Naive thymus-derived CD8-positive, alpha-beta T cell (primary cell): Measurements from ENCODE around the gene DIPK1B. TPM values are rescaled to one million over a fixed set of nuclear protein-coding genes. Genes with fewer than 3 reads are reported as not detected.

Experiments
- ATAC-seq, 2 donors: fragments of 150-1000 bp; cut with Tn5 transposase in 1 of 2; sonication (Bioruptor Pico), chemical (Tn5 transposase) in 1 of 2; 1 replicate in 1 of 2; 2 replicates in 1 of 2; pipeline ENCODE4 v1.10.0; 2021; ENCODE audit warnings: mild to moderate bottlenecking in 2 of 2, moderate library complexity in 2 of 2
- POLR2A ChIA-PET: fragments of 350-600 bp; sonication (Branson Sonifier 250); formaldehyde crosslinking; loops from one replicate; lab custom pipeline; 2021; ENCODE audit warnings: antibody characterized with exemption; lab: Charles Lee
- DNase-seq, 10 donors: peaks; one replicate each; pipeline versions ENCODE4 v3.0.0 to v3.0.0-alpha.2; 2020 to 2022
- H3K27ac Mint-ChIP-seq, 10 donors: one replicate each; pipeline ENCODE4 v1.8.0; 2020 to 2022; ENCODE audit warnings: mild to moderate bottlenecking in 10 of 10, mixed read lengths in 10 of 10, moderate library complexity in 4 of 10, inconsistent platforms in 1 of 10
- H3K27me3 Mint-ChIP-seq, 5 donors: one replicate each; pipeline ENCODE4 v1.8.0; 2021 to 2022; ENCODE audit warnings: mixed read lengths in 5 of 5
- H3K36me3 Mint-ChIP-seq, 3 donors: one replicate each; pipeline ENCODE4 v1.8.0; 2020 to 2022; ENCODE audit warnings: mixed read lengths in 3 of 3, mild to moderate bottlenecking in 2 of 3, inconsistent platforms in 1 of 3
- H3K4me1 Mint-ChIP-seq, 4 donors: one replicate each; pipeline ENCODE4 v1.8.0; 2021 to 2022; ENCODE audit warnings: mixed read lengths in 4 of 4
- H3K4me3 Mint-ChIP-seq, 10 donors: one replicate each; pipeline ENCODE4 v1.8.0; 2020 to 2022; ENCODE audit warnings: mild to moderate bottlenecking in 10 of 10, mixed read lengths in 10 of 10, moderate library complexity in 6 of 10, inconsistent platforms in 1 of 10
- H3K9me3 Mint-ChIP-seq, 9 donors: one replicate each; pipeline ENCODE4 v1.8.0; 2020 to 2022; ENCODE audit warnings: mixed read lengths in 9 of 9, mild to moderate bottlenecking in 3 of 9, inconsistent platforms in 1 of 9, moderate library complexity in 1 of 9
- polyA plus RNA-seq, 3 donors: library from polyadenylated mRNA; unstranded; fragments of 300-500 nt; fragmentation: Illumina TruSeq; gene quantifications; one replicate each; pipeline ENCODE4 v1.2.3, GENCODE V29; 2021
- total RNA-seq, 8 experiments: library from RNA in 2 of 8; stranded (reverse) in 2 of 8; gene quantifications; one replicate each; pipeline ENCODE4 v1.2.3 and lab custom pipeline; 2021 to 2026

The DIPK1B gene
- total RNA-seq (1 to 10 TPM in 1 of 2 experiments, under 1 TPM in 1; 0.58 to 1.1 TPM), polyA plus RNA-seq (under 1 TPM in 1 of 3 donors, not detected in 2; 0.07 TPM), total RNA-seq (lab: John Stamatoyannopoulos, UW) (0 to 0.42 (median 0.10) reads per million in 6 experiments)

DNA sequence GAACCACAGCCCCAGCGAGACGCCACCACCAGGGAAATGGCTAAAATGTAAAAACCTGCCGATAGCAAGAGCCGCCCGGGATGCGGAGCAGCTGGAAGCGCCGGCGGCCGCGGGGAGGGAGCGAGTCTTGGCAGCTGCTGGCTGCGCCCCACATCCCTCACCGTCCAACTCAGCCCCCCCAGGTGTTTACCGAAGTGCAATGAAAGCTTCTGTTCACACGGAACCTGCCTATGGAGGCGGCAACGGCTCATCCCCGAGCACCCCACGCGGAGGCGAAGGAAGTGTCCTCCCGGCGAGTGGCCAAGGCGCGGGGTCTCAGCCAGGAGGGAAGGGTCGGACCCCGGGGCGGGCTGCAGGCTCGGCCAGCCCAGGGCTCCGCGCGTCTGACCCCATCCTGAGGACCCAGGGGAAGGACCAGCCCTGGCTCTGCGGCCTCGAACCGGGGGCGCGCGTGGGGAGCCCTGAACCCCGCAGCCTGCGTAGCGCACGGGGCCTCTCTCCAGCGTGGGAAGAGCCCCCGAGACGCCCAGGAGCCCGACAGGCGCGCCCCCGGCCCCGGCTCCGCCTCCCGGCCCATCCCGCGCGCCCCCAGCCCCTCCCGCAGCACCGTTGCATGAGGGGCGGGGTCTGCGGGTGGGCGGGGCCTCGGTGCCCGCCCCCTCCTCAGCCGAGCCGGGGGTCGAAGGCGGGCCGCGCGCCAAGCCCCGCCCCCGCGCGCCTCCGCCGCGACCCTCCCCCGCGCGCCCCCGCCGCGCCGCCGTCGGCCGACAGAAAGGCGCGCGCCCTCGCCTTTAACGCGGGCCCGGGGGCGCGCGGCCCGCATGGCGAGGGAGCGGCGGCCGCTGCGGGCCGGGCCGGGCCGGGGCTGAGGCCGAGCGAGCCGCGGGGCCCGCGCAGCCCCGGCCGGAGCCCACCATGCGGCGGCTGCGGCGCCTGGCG, at the start of gene DIPK1B:
Gene DIPK1B, plus strand, starts transcription at position 822 of the 939 bp plus-strand sequence. Its CDS starts 94 bp downstream, at position 916.
- peak within 1 kb of the TSS; percentile 47 to 82 (median 74) for H3K4me3 Mint-ChIP-seq
- POLR2A ChIA-PET = no interaction called here
- no peak within 1 kb of the TSS for H3K27ac Mint-ChIP-seq
- peaks cover 2 to 14% (median 5%) of the 10 kb centered on the region in 4 donors for H3K4me1 Mint-ChIP-seq
- peaks cover 2 to 46% (median 30%) of the 10 kb centered on the region in 5 donors for H3K27me3 Mint-ChIP-seq
- no peaks in the 10 kb centered on the region for H3K9me3 Mint-ChIP-seq
- ATAC-seq = peak; percentile 67 to 74
- no peaks in the 10 kb centered on the region for H3K36me3 Mint-ChIP-seq
- DNase-seq = no peak

DNA sequence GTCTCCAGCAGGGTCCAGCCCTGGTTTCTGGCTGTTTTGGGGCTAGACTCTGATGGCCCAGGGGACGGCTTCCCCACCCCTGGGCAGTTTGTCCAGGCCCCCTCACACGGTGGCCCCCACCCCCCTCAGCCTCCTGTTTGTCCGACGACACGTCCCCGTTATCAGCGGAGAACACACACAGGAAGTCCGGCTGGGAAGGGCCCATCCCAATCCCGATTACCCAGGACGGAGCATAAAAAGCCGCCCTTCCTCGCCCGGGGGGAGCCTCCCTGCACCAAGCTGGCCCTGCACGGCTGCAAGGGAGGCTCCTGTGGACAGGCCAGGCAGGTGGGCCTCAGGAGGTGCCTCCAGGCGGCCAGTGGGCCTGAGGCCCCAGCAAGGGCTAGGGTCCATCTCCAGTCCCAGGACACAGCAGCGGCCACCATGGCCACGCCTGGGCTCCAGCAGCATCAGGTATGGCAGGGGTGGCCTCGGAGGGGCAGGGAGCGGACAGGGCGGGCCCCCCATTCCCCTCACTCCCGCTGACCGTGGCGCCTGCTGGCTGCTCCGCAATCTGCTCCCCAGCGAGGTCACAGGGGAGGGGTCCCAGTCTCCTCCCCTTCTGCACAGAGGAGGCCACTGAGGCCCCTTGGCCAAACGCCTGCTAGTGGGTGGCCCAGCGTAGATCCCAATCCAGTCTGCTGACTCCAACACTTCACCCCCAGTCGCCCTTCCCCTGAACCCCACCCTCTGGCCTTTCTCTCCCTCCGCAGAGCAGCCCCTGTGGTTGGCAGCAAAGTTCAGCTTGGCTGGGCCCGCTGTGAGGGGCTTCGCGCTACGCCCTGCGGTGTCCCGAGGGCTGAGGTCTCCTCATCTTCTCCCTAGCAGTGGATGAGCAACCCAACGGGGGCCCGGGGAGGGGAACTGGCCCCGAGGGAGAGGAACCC, 49.5 kb upstream of the DIPK1B start, which contains the start of gene EGFL7:
Gene EGFL7, plus strand, starts transcription at position 261 of the 926 bp plus-strand sequence. CDS start 5,367 bp downstream, outside the sequence.
- H3K4me1 Mint-ChIP-seq = peaks cover 7 to 16% (median 14%) of the 10 kb centered on the region in 4 donors
- H3K9me3 Mint-ChIP-seq = no peaks in the 10 kb centered on the region
- no peak within 1 kb of the TSS for H3K27ac Mint-ChIP-seq
- DNase-seq (no peak), ATAC-seq (no peak)
- POLR2A ChIA-PET = no interaction called here
- H3K27me3 Mint-ChIP-seq = peaks cover 2 to 24% (median 6%) of the 10 kb centered on the region in 5 donors
- no peaks in the 10 kb centered on the region for H3K36me3 Mint-ChIP-seq
- peak within 1 kb of the TSS in 3 of 10 donors; percentile 2 to 15 (median 12) for H3K4me3 Mint-ChIP-seq

- POLR2A ChIA-PET = interaction anchor here (0.6 kb wide), 1 partner anchor 26 kb away, joined by 3 read pairs; no protein-coding TSS in a partner anchor
- Mint-ChIP-seq H3K9me3 (no peaks in the 10 kb centered on the region), H3K4me3 (peak overlapping the region in 8 of 10 donors; percentile 56 to 86 (median 72)), H3K27me3 (peaks cover 0 to 19% (median 3%) of the 10 kb centered on the region in 5 donors), H3K36me3 (no peaks in the 10 kb centered on the region), H3K4me1 (peaks cover 3 to 13% (median 8%) of the 10 kb centered on the region in 4 donors), H3K27ac (peak overlapping the region in 1 of 10 donors; percentile 40)
- DNase-seq (no peak), ATAC-seq (no peak)
Measured at GRCh38 chr9:136664000-136664915, 48.1 kb upstream of the DIPK1B start.

DNA sequence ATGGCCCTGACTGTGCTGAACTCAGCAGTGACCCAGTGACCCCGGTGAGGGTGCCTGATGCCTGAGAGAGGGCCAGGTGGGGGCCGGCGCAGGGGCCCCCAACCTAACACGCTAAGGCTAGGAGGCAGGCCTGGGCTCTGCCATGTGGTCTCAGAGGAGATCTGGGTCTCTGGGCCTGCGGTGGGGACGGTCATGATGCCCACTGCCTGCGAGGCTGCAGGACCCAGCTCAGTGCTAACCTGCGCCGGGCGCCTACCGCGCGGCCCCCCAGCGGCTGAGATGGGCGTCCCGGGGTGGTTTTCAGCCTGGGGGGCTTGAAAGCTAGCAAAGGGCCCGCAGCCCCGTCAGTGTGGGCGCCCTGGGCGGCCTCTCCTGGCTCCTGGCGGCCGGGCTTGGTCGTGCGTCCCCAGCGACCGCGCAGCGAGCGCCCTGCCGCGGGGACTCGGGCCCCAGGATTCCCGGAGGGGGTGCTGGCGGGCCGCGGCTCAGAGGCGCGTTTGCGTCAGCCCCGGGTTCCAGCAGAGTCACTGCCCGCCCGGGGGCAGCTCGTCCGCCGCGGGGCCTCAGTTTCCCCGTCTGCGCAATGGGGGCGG, 47.2 kb upstream of the DIPK1B start:
- Mint-ChIP-seq H3K36me3 (no peaks in the 10 kb centered on the region), H3K27ac (peak overlapping the region in 1 of 10 donors; percentile 40), H3K4me1 (peaks cover 3 to 13% (median 8%) of the 10 kb centered on the region in 4 donors), H3K9me3 (no peaks in the 10 kb centered on the region), H3K4me3 (peak overlapping the region; percentile 45 to 86 (median 72)), H3K27me3 (peaks cover 0 to 20% (median 3%) of the 10 kb centered on the region in 5 donors)
- POLR2A ChIA-PET = interaction anchor here (0.5 kb wide), 1 partner anchor 37 kb away, joined by 3 read pairs; no protein-coding TSS in a partner anchor
- DNase-seq (peak in 2 of 10 donors; percentile 18 to 28), ATAC-seq (peak; percentile 46 to 72)

DNA sequence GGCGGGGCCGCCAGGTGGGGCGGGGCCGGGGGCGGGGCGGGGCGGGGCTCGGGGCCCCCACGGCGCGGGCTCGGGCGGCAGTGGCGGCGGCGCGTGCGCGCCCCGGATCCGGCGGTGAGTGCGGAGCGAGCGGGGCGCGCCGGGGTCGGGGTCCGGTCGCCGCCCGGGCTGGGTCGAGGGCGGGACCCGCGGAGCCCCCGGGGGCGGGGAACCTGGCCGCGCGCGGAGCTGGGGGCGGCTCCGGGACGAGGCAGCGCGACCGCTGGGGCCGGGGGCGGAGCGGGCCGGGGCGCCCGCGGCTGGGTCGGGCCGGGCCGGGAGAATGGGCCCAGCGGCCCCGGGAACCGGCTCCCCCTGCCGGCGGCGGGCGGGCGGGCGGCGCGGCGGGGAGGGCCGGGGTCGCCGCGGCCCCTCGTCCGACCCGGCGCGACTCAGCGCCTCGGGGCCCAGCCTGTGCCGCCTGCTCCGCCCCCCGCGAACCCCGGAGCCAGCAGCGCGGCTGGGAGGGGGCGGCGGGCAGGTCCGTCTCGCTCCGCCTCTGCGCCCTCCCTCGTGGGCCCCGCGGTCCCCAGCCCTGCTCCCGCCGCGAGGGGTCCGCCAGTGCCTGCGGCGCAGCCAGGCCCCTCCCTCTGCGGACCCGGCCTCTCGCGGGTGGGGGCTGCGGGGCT, 46.5 kb upstream of the DIPK1B start:
- ATAC-seq (peak; percentile 52 to 71), DNase-seq (peak in 3 of 10 donors; percentile 17 to 30 (median 25))
- POLR2A ChIA-PET = no interaction called here
- H3K27me3 Mint-ChIP-seq = peaks cover 0 to 20% (median 3%) of the 10 kb centered on the region in 5 donors
- peak overlapping the region in 1 of 10 donors; percentile 66 for H3K4me3 Mint-ChIP-seq
- no peaks in the 10 kb centered on the region for H3K9me3 Mint-ChIP-seq
- no peaks in the 10 kb centered on the region for H3K36me3 Mint-ChIP-seq
- H3K4me1 Mint-ChIP-seq = peaks cover 3 to 13% (median 8%) of the 10 kb centered on the region in 4 donors
- no peak overlapping the region for H3K27ac Mint-ChIP-seq

DNA sequence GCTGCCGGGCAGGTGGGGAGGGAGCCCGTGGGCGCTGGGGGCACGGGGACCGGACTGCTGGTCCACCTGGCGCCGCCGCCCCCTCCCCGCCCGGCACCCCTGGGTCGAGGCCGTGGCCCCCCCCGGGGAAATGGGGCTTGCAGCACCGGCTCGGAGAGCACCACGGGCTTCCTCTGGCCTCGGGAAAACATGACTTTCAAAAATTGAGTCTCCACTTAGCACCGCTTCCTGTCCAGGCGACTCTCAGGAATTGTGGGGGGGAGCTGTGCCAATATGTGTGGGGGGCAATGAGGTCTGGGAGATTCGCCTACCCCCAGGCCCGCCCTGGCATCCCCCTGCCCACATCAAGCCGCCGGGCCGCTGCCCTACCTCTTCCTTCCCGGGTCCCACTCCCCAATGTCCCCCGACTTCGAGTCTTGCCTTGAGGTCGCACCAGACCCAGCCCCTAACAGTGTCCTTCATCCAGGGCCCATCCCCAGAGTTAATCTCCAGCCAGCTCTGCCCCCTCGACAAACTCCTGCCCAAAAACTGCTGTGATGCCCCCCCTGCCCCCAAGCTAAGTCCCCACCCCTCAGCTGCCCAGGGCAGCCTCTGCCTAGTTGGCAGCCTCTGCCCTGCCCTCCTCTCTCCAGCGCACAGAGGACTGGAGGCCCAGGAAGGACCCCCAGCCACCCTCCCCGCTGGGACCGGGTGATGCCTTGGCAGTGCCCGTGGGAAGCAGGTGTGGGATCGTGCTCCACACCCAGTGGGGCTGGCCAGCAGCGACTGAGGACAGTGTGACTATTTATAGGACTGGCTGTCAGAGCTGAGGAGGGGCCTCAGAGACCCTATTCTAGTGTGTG, 45.8 kb upstream of the DIPK1B start:
- H3K4me3 Mint-ChIP-seq = peak overlapping the region; percentile 29 to 71 (median 54)
- peaks cover 3 to 13% (median 8%) of the 10 kb centered on the region in 4 donors for H3K4me1 Mint-ChIP-seq
- H3K36me3 Mint-ChIP-seq = no peaks in the 10 kb centered on the region
- H3K27ac Mint-ChIP-seq = no peak overlapping the region
- H3K27me3 Mint-ChIP-seq = peaks cover 0 to 19% (median 3%) of the 10 kb centered on the region in 5 donors
- peak in 1 of 2 donors; percentile 4 for ATAC-seq
- DNase-seq = no peak
- POLR2A ChIA-PET = no interaction called here
- no peaks in the 10 kb centered on the region for H3K9me3 Mint-ChIP-seq

DNA sequence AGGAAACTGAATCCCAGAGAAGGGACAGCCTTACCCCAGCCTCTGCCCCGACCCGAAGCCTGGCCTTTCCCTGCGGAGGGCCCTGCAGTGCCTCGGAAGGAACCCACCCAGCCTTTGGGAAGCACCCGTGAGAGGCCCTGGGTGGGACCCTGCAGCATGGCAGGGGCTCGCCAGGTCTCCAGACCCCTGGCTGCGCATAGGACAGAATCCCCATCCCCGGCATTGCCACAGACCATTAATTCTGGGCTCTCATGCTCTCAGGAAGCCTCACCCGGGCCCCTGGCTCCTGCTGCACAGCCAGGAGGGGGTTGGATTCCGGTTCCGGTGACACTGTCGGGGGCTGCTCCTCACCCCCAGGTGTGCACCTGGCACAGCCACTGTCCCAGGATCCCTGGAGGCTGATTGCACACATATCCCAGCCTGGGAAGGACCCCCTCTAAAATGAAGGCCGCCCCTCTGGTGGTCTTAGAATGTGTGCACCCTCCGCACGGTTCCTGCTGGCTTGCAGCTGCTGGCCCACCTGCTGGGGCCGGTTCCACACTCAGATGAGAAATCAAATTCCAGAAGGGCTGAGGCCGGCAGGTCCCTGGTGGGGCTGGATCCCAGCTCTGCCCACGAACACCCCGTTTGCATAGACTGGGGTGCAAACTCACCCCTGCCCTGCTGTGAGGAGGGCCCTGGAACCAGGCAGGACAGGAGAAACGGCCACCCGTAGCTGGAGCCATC, 45.0 kb upstream of the DIPK1B start:
- no peak for DNase-seq
- H3K27me3 Mint-ChIP-seq = peaks cover 0 to 15% (median 3%) of the 10 kb centered on the region in 5 donors
- POLR2A ChIA-PET = interaction anchor here (0.7 kb wide), 1 partner anchor 61 kb away, joined by 3 read pairs; no protein-coding TSS in a partner anchor

DNA sequence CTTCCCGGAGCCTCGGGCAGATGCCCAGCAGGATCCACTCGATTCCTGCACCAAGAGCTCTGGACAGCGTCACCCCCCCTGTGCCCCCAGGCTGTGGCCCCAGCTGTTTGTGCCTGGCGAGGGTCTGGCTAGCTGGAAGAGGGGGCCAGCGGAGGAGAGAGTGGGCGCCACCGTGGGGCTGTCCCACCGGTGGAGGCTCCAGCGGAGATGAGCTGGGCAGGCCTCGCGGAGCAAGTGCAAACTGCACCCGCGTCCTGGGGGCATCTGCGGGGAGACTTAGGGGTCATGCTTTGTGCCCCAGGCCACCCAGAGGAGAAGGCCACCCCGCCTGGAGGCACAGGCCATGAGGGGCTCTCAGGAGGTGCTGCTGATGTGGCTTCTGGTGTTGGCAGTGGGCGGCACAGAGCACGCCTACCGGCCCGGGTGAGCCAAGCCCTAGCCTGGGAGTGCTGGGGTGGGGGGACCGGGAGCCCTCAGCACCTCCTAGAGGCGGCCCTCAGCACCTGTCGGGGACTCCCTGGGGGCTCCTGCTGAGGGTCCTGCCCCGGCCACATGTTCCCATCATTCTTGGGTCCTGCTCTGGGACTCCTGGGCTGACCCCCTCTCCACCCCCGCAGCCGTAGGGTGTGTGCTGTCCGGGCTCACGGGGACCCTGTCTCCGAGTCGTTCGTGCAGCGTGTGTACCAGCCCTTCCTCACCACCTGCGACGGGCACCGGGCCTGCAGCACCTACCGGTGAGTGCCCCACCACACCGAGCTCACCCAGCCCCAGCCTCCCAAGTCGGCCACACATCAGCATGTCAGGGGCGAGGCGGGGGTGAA, 44.2 kb upstream of the DIPK1B start:
- peak in 1 of 2 donors; percentile 15 for ATAC-seq
- POLR2A ChIA-PET = interaction anchor here (0.7 kb wide), 1 partner anchor 60 kb away, joined by 3 read pairs; no protein-coding TSS in a partner anchor
- no peaks in the 10 kb centered on the region for H3K9me3 Mint-ChIP-seq
- peaks cover 0 to 12% (median 3%) of the 10 kb centered on the region in 5 donors for H3K27me3 Mint-ChIP-seq
- no peak for DNase-seq
- peaks cover 3 to 13% (median 8%) of the 10 kb centered on the region in 4 donors for H3K4me1 Mint-ChIP-seq
- H3K27ac Mint-ChIP-seq = no peak overlapping the region
- H3K36me3 Mint-ChIP-seq = no peaks in the 10 kb centered on the region
- H3K4me3 Mint-ChIP-seq = peak overlapping the region in 2 of 10 donors; percentile 8 to 56

More for the DNA sequence above, 45.0 kb upstream of the DIPK1B start:
- H3K9me3 Mint-ChIP-seq = no peaks in the 10 kb centered on the region
- peak overlapping the region in 1 of 10 donors; percentile 66 for H3K4me3 Mint-ChIP-seq
- H3K4me1 Mint-ChIP-seq = peaks cover 3 to 13% (median 8%) of the 10 kb centered on the region in 4 donors
- no peak for ATAC-seq
- no peaks in the 10 kb centered on the region for H3K36me3 Mint-ChIP-seq
- no peak overlapping the region for H3K27ac Mint-ChIP-seq
